Measurements from ENCODE around the gene TAP2. TPM values are rescaled to one million over a fixed set of nuclear protein-coding genes. Genes with fewer than 3 reads are reported as not detected.

The TAP2 gene
- total RNA-seq (2016; rRNA removed; fragmentation: Illumina TruSeq; extraction: Trizol), result 9.8 and 17.6 TPM in 2 replicates
- total RNA-seq (2016; cell fraction: cytosol; rRNA removed; fragmentation: Illumina TruSeq; extraction: Trizol; ENCODE audit: low read depth), result 1.2 and 1.7 TPM in 2 replicates
- 9.2 and 20.2 TPM in 2 replicates for total RNA-seq (2016; cell fraction: insoluble cytoplasmic fraction; rRNA removed; fragmentation: Illumina TruSeq; extraction: Trizol)
- total RNA-seq (2016; cell fraction: membrane; rRNA removed; fragmentation: Illumina TruSeq; extraction: Trizol), result 4.0 and 4.1 TPM in 2 replicates
- 21.3 and 26.0 TPM in 2 replicates for total RNA-seq (2016; cell fraction: nucleus; rRNA removed; fragmentation: Illumina TruSeq; extraction: Trizol)
- polyA plus RNA-seq (2011; rRNA removed), result 10.3 and 16.2 TPM in 2 replicates
- 7.9 and 11.8 TPM in 2 replicates for polyA plus RNA-seq (2011; cell fraction: cytosol; rRNA removed)
- polyA plus RNA-seq (2011; cell fraction: nucleus; rRNA removed), result 17.4 and 34.9 TPM in 2 replicates
- polyA plus RNA-seq (2012), result 11.3 and 15.1 TPM in 2 replicates
- polyA plus RNA-seq (2016; cell fraction: cytosol; fragmentation: Illumina TruSeq; extraction: Trizol; ENCODE audit: low read depth), result 0.72 and 1.6 TPM in 2 replicates
- 11.8 and 12.8 TPM in 2 replicates for polyA plus RNA-seq (2016; cell fraction: insoluble cytoplasmic fraction; fragmentation: Illumina TruSeq; extraction: Trizol; ENCODE audit: low read depth)
- polyA plus RNA-seq (2016; cell fraction: membrane; fragmentation: Illumina TruSeq; extraction: Trizol; ENCODE audit: low read depth), result 2.6 and 3.1 TPM in 2 replicates
- polyA plus RNA-seq (2016; cell fraction: nucleus; fragmentation: Illumina TruSeq; extraction: Trizol; ENCODE audit: insufficient read depth, low read depth), result 54.1 and 59.6 TPM in 2 replicates
- 39.2 and 126 TPM in 2 replicates for polyA minus RNA-seq (2011; rRNA and poly(A)+ RNA removed; ENCODE audit: low replicate concordance)
- polyA minus RNA-seq (2011; cell fraction: cytosol; rRNA and poly(A)+ RNA removed), result 9.4 and 12.6 TPM in 2 replicates
- polyA minus RNA-seq (2011; cell fraction: nucleus; rRNA and poly(A)+ RNA removed), result 21.8 and 31.5 TPM in 2 replicates
- Bru-seq, nascent RNA, result percentile 62 among the genes with signal in this experiment
- BruChase-seq, experiment 1, labeled RNA remaining after a 6-hour chase, result percentile 84 among the genes with signal in this experiment
- percentile 72 among the genes with signal in this experiment for BruChase-seq, experiment 2, labeled RNA remaining after a 2-hour chase
- long read RNA-seq, experiment 1, full-length matches to known transcripts, result 4 of 6 reads
- long read RNA-seq, experiment 1, partial matches to known transcripts, result 1 of 6 reads
- long read RNA-seq, experiment 1, other reads (novel, unspliced or antisense), result 1 of 6 reads
- long read RNA-seq, experiment 2, full-length matches to known transcripts, result 39 of 100 reads
- long read RNA-seq, experiment 2, partial matches to known transcripts, result 47 of 100 reads
- long read RNA-seq, experiment 2, other reads (novel, unspliced or antisense), result 14 of 100 reads

DNA sequence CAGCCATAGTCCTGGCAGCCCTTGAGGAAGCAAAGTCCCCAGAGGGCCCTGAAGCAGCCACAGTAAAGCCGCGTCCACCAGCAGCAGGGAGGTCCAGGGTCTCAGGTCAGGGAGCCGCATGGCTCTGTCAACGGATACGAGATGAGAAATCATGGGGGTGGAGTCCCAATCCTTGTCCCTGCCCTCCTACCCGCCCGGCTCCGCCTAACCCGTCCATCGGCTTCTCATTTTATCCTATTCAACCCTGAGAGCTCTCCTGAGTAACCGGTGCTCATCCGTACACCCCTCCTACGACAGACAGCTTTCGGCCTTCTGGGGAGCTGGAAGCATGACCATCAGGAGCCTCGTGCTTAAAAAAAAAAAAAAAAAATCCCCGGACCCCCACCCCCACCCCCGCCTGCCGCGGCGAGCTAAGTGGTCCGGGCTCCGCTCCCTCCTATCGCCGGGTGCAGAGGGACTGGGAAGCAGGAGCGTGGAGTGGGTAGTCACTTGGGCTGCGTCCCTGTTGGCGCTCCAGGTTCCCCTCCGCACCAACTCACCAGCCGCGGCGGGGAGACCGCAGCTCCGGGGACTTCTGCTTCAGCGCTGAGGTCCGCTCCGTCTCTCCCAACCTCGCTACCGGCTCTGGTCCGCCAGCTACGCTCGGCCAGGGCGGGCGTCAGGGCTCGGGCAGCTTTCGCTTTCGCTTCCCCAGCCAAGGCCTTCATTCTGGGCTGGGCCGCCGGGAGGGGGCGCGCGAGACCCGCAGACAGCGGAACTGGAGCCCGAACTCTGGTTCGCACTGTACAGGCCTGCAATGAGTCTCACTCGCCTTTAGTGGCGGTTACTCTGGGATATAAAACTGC, at the start of gene TAP2:
Gene TAP2, minus strand, starts transcription at position 626 of the 845 bp plus-strand sequence. Its CDS starts 506 bp downstream, at position 120.
- intact Hi-C loops (cut with micrococcal nuclease; ENCODE audit: unreplicated experiment), result loop anchor here (1.0 kb wide), 3 partner anchors 15 to 115 kb away; partner anchors contain the start of genes HLA-DMA and TAP1
- in situ Hi-C loops (cut with HindIII; ENCODE audit: extremely low pct_ligation_motif_present, low pct_unique_long_range_greater_than_20kb), result no loop called here
- no peaks in the 10 kb centered on the region for H3K27me3 ChIP-seq (ENCODE audit: control insufficient read depth in 1 of 2, insufficient read depth in 2 of 2, low read length in 2 of 2)
- peak within 1 kb of the TSS; percentile 94 for H3K4me2 ChIP-seq (ENCODE audit: low read depth, low read length)
- H3K79me2 ChIP-seq (ENCODE audit: insufficient read depth, low read length), result peaks cover 4% of the 10 kb centered on the region
- H3K9ac ChIP-seq (ENCODE audit: insufficient read depth, low read depth, low read length), result peak within 1 kb of the TSS; percentile 70
- 2% methylated on average over 28 of the region's 57 CpGs for WGBS (ENCODE audit: low lambda C conversion rate)
- FAIRE-seq, result peak; percentile 54
- H4K20me1 ChIP-seq (ENCODE audit: insufficient read depth, low read length), result no peaks in the 10 kb centered on the region
- BruUV-seq (replicated peaks), result no TSS peak
- H3K27ac ChIP-seq (ENCODE audit: extremely low read length, insufficient read depth, low read length), result peak within 1 kb of the TSS; percentile 80
- H3K4me1 ChIP-seq (ENCODE audit: insufficient read depth, low read length), result peaks cover 24% of the 10 kb centered on the region
- no peaks in the 10 kb centered on the region for H3K9me3 ChIP-seq (ENCODE audit: low read length)
- peak; percentile 97 for ATAC-seq
- POLR2A ChIA-PET, result interaction anchor here (0.6 to 2.5 kb wide), 17 partner anchors 9 to 1099 kb away, joined by 3 to 56 read pairs (median 4); partner anchors contain the start of genes ATF6B, PBX2, PSMB9 and RPS18
- peak; percentile 89 for DNase-seq (ENCODE audit: low spot score)
- H3K4me3 ChIP-seq (replicated peaks in 1 of 3; ENCODE audit: insufficient read depth in 1 of 3, low read depth in 2 of 3, low read length in 3 of 3), result peak within 1 kb of the TSS; percentile 82 to 87 (median 86)
- no peak within 1 kb of the TSS for H2AFZ ChIP-seq (ENCODE audit: low read length)
- H3K36me3 ChIP-seq (replicated peaks in 1 of 2; ENCODE audit: control insufficient read depth in 1 of 2, insufficient read depth in 2 of 2, low read length in 2 of 2), result peaks cover 2 to 7% of the 10 kb centered on the region in 2 experiments; a peak in 2 of 5 replicates
- CTCF ChIA-PET (ENCODE audit: low intra/inter-chr PET ratio, low total read pairs), result interaction anchor here (0.8 to 3.1 kb wide), 3 partner anchors 16 to 30 kb away, joined by 4 to 65 read pairs (median 39); partner anchors contain the start of genes PSMB9 and TAP1
- TF ChIP-seq HOXD1 (CRISPR knock-in tag; IDR thresholded peaks at IDR 0.05), result peak; percentile 91
- no peak for TF ChIP-seq NR1H2 (CRISPR knock-in tag; IDR thresholded peaks at IDR 0.05; ENCODE audit: borderline replicate concordance, low read depth)
- TF ChIP-seq PPARG (CRISPR knock-in tag; conservative IDR thresholded peaks at IDR 0.05), result peak; percentile 75
- peak; percentile 75; the same call in 1 of the 2 replicates for TF ChIP-seq SMAD3 (CRISPR knock-in tag; IDR thresholded peaks at IDR 0.05)
- no peak for TF ChIP-seq ZBTB8A (CRISPR knock-in tag; IDR thresholded peaks at IDR 0.05; ENCODE audit: borderline replicate concordance, low read depth)
- TF ChIP-seq, protein P1, sequence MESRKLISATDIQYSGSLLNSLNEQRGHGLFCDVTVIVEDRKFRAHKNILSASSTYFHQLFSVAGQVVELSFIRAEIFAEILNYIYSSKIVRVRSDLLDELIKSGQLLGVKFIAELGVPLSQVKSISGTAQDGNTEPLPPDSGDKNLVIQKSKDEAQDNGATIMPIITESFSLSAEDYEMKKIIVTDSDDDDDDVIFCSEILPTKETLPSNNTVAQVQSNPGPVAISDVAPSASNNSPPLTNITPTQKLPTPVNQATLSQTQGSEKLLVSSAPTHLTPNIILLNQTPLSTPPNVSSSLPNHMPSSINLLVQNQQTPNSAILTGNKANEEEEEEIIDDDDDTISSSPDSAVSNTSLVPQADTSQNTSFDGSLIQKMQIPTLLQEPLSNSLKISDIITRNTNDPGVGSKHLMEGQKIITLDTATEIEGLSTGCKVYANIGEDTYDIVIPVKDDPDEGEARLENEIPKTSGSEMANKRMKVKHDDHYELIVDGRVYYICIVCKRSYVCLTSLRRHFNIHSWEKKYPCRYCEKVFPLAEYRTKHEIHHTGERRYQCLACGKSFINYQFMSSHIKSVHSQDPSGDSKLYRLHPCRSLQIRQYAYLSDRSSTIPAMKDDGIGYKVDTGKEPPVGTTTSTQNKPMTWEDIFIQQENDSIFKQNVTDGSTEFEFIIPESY (CRISPR knock-in tag; IDR thresholded peaks at IDR 0.05), result peak; percentile 60; the same call in 1 of the 2 replicates
